HepG2 (cell line): ENCODE measurements around the gene CDKN1C. TPM values are rescaled to one million over a fixed set of nuclear protein-coding genes. Genes with fewer than 3 reads are reported as not detected.

ENCODE experiments used
- ATAC-seq: fragments of 200-7000 bp; cut with Tn5 transposase; 3 replicates; pipeline ENCODE4 v1.9.1; 2020; ENCODE audit warnings: mild to moderate bottlenecking, moderate library complexity
- BruUV-seq: library from RNA; stranded (reverse); fragments of 400-500 nt; replicated peaks from 2 replicates; lab custom pipeline; 2021; lab: Mats Ljungman, UMichigan
- CTCF ChIA-PET: fragments of 300-600 bp; formaldehyde crosslinking; extraction: SDS; loops from one replicate; lab custom pipeline; 2021; ENCODE audit warnings: low total read pairs, inconsistent platforms, low intra/inter-chr PET ratio; lab: Yijun Ruan, JAX
- POLR2A ChIA-PET: fragments of 350-600 bp; sonication (Branson Sonifier 250); formaldehyde crosslinking; loops from one replicate; lab custom pipeline; 2020; ENCODE audit warnings: antibody characterized with exemption, inconsistent platforms; lab: Yijun Ruan, JAX
- DNase-seq: peaks from one replicate; pipeline ENCODE4 v3.0.0-alpha.2; 2015; ENCODE audit warnings: low spot score
- FAIRE-seq: peaks from 3 replicates; lab custom pipeline; 2011; peaks lifted over from hg19 to GRCh38; lab: Jason Lieb, UNC
- H2AFZ ChIP-seq: one replicate; pipeline ENCODE4 v1.6.1; 2011; ENCODE audit warnings: low read length, inconsistent platforms
- H3K27ac ChIP-seq: fragments of 300-600 bp; 3 replicates; pipeline ENCODE4 v1.8.0; 2011; ENCODE audit warnings: mixed run types, mild to moderate bottlenecking, mixed read lengths, low read length, inconsistent platforms; ENCODE audit not compliant: insufficient read depth; ENCODE audit errors: extremely low read length
- H3K27me3 ChIP-seq, 2 experiments: fragments of 200-600 bp in 1 of 2; 2 replicates in 1 of 2; 3 replicates in 1 of 2; pipeline versions ENCODE4 v1.6.0 to v1.8.0; 2011; ENCODE audit warnings: low read length in 2 of 2, mild to moderate bottlenecking in 2 of 2, moderate library complexity in 2 of 2, inconsistent platforms in 1 of 2; ENCODE audit not compliant: insufficient read depth in 2 of 2, control insufficient read depth in 1 of 2
- H3K36me3 ChIP-seq, 2 experiments: fragments of 200-600 bp in 1 of 2; replicated peaks in 1 of 2; 2 replicates in 1 of 2; 3 replicates in 1 of 2; pipeline versions ENCODE4 v1.5.1 to v1.8.0; 2011; ENCODE audit warnings: low read length in 2 of 2, inconsistent platforms in 1 of 2; ENCODE audit not compliant: insufficient read depth in 2 of 2, control insufficient read depth in 1 of 2
- H3K4me1 ChIP-seq: 2 replicates; pipeline ENCODE4 v1.5.1; 2012; ENCODE audit warnings: low read length, inconsistent platforms; ENCODE audit not compliant: insufficient read depth
- H3K4me2 ChIP-seq: 2 replicates; pipeline ENCODE4 v1.6.0; 2011; ENCODE audit warnings: low read depth, low read length, inconsistent platforms
- H3K4me3 ChIP-seq, 3 experiments: fragments of 200-600 bp in 1 of 3; sonication (generic), shearing (Covaris generic) in 1 of 3; replicated peaks in 1 of 3; 2 replicates each; pipeline ENCODE4 v1.5.1; 2011 to 2016; ENCODE audit warnings: low read length in 3 of 3, inconsistent platforms in 2 of 3, low read depth in 2 of 3, mild to moderate bottlenecking in 2 of 3, control low read depth in 1 of 3, mixed read lengths in 1 of 3; ENCODE audit not compliant: insufficient read depth in 1 of 3
- H3K79me2 ChIP-seq: one replicate; pipeline ENCODE4 v1.6.1; 2011; ENCODE audit warnings: low read length, inconsistent platforms; ENCODE audit not compliant: insufficient read depth
- H3K9ac ChIP-seq: 2 replicates; pipeline ENCODE4 v1.6.0; 2011; ENCODE audit warnings: mild to moderate bottlenecking, low read depth, low read length, inconsistent platforms; ENCODE audit not compliant: insufficient read depth
- H3K9me3 ChIP-seq: 2 replicates; pipeline ENCODE4 v1.5.1; 2012; ENCODE audit warnings: mild to moderate bottlenecking, low read length
- H4K20me1 ChIP-seq: 2 replicates; pipeline ENCODE4 v1.6.0; 2011; ENCODE audit warnings: inconsistent platforms, mild to moderate bottlenecking, low read length, moderate library complexity; ENCODE audit not compliant: insufficient read depth
- AHDC1 ChIP-seq: sonication (generic); formaldehyde crosslinking; IDR thresholded peaks from 2 replicates; pipeline ENCODE4 v1.5.1; 2020; ENCODE audit warnings: mild to moderate bottlenecking, missing genetic modification reagents, borderline replicate concordance
- BCL3 ChIP-seq: sonication (generic); formaldehyde crosslinking; IDR thresholded peaks from 2 replicates; pipeline ENCODE4 v1.5.1; 2020; ENCODE audit warnings: mild to moderate bottlenecking, missing genetic modification reagents, moderate library complexity
- EEA1 ChIP-seq: sonication (generic); formaldehyde crosslinking; IDR thresholded peaks from 2 replicates; pipeline ENCODE4 v1.5.1; 2020; ENCODE audit warnings: mild to moderate bottlenecking, missing genetic modification reagents, borderline replicate concordance
- FOSL1 ChIP-seq: sonication (generic); formaldehyde crosslinking; IDR thresholded peaks from 2 replicates; pipeline ENCODE4 v1.9.0; 2021; ENCODE audit warnings: missing genetic modification reagents, borderline replicate concordance
- FOXM1 ChIP-seq: sonication (generic); formaldehyde crosslinking; IDR thresholded peaks from 2 replicates; pipeline ENCODE4 v1.5.0; 2020; ENCODE audit warnings: missing genetic modification reagents
- GATA4 ChIP-seq: sonication (generic); IDR thresholded peaks from 2 replicates; pipeline ENCODE4 v1.6.1; 2016; ENCODE audit warnings: antibody characterized with exemption, low read depth, borderline replicate concordance
- HINFP ChIP-seq: sonication (generic); formaldehyde crosslinking; IDR thresholded peaks from 2 replicates; pipeline ENCODE4 v1.4.0; 2020; ENCODE audit warnings: low read depth, mild to moderate bottlenecking, missing genetic modification reagents
- HNF4G ChIP-seq, 2 experiments: sonication (generic) in 1 of 2; formaldehyde crosslinking in 1 of 2; IDR thresholded peaks; 2 replicates each; pipeline versions ENCODE4 v1.4.0 to v1.6.1; 2011 to 2020; ENCODE audit warnings: borderline replicate concordance in 2 of 2, low read depth in 2 of 2, mild to moderate bottlenecking in 2 of 2, low read length in 1 of 2, missing genetic modification reagents in 1 of 2, moderate library complexity in 1 of 2
- KMT2A ChIP-seq: sonication (generic); formaldehyde crosslinking; IDR thresholded peaks from 2 replicates; pipeline ENCODE4 v1.4.0; 2020; ENCODE audit warnings: missing genetic modification reagents
- MYNN ChIP-seq: sonication (generic); formaldehyde crosslinking; IDR thresholded peaks from 2 replicates; pipeline ENCODE4 v1.4.0; 2020; ENCODE audit warnings: mild to moderate bottlenecking, low read depth, missing genetic modification reagents
- NKX3-1 ChIP-seq: sonication (generic); formaldehyde crosslinking; IDR thresholded peaks from 2 replicates; pipeline ENCODE4 v1.5.0; 2020; ENCODE audit warnings: missing genetic modification reagents
- SAP130 ChIP-seq: IDR thresholded peaks from 2 replicates; pipeline ENCODE4 v1.6.1; 2016; ENCODE audit warnings: low read depth
- SNRNP70 ChIP-seq: fragments of 200-400 bp; formaldehyde crosslinking; IDR thresholded peaks from 2 replicates; pipeline ENCODE4 v1.6.1; 2017; ENCODE audit warnings: mild to moderate bottlenecking, low read depth, low read length, moderate library complexity
- TBP ChIP-seq: sonication (generic); formaldehyde crosslinking; IDR thresholded peaks from 2 replicates; pipeline ENCODE4 v1.5.0; 2020; ENCODE audit warnings: missing genetic modification reagents
- YEATS2 ChIP-seq: sonication (generic); formaldehyde crosslinking; IDR thresholded peaks from 2 replicates; pipeline ENCODE4 v1.4.0; 2020; ENCODE audit warnings: missing genetic modification reagents, borderline replicate concordance
- ZNF24 ChIP-seq: fragments of 450-650 bp; IDR thresholded peaks from 2 replicates; pipeline ENCODE4 v1.6.1; 2017; ENCODE audit warnings: antibody characterized with exemption, mild to moderate bottlenecking
- ZNF761 ChIP-seq: sonication (generic); formaldehyde crosslinking; conservative IDR thresholded peaks from 2 replicates; pipeline ENCODE4 v1.4.0; 2020; ENCODE audit warnings: mild to moderate bottlenecking, missing genetic modification reagents
- ZSCAN29 ChIP-seq: sonication (generic); formaldehyde crosslinking; conservative IDR thresholded peaks from 2 replicates; pipeline ENCODE4 v1.4.0; 2020; ENCODE audit warnings: mild to moderate bottlenecking, missing genetic modification reagents
- WGBS: methylation state at CpG from one replicate; pipeline ENCODE4 v1.1.6; 2017; ENCODE audit warnings: low lambda C conversion rate; 5-methylcytosine and 5-hydroxymethylcytosine counted together
- in situ Hi-C: cut with HindIII; loops from 2 replicates; pipeline ENCODE4 v1.10.0; 2017; ENCODE audit warnings: low pct_unique_long_range_greater_than_20kb; ENCODE audit not compliant: extremely low pct_ligation_motif_present
- intact Hi-C: fragments of 100-400 bp; cut with micrococcal nuclease; formaldehyde crosslinking; loops from one replicate; pipeline ENCODE4 v1.10.0; 2022; ENCODE audit not compliant: unreplicated experiment
- polyA plus RNA-seq, 8 experiments: library from polyadenylated mRNA; depleted of rRNA in 3 of 8; stranded (reverse) in 7 of 8; unstranded in 1 of 8; fragments of >200 nt; fragmentation: Illumina TruSeq in 4 of 8; extraction: Trizol in 4 of 8; gene quantifications; 2 replicates each; pipeline versions ENCODE4 v1.2.1 to v1.2.3, GENCODE V29; 2011 to 2016; ENCODE audit warnings: low read depth in 4 of 8, missing spikeins in 1 of 8, mixed read lengths in 1 of 8; ENCODE audit not compliant: insufficient read depth in 1 of 8
- total RNA-seq, 5 experiments: library from RNA; depleted of rRNA; stranded (reverse); fragments of >200 nt; fragmentation: Illumina TruSeq; extraction: Trizol; gene quantifications; 2 replicates each; pipeline ENCODE4 v1.2.3, GENCODE V29; 2016; ENCODE audit warnings: low read depth in 1 of 5

The CDKN1C gene
- total and polyA plus RNA-seq, 2 of the 13 experiments (the other 11 are each of a cell fraction or from before 2014, with no cell fraction given): not detected

- CTCF ChIA-PET: no interaction called here
- intact Hi-C loops: no loop called here
- no peak for DNase-seq
- TF ChIP-seq YEATS2 (CRISPR knock-in tag) (no peak), FOSL1 (CRISPR knock-in tag) (no peak), ZNF761 (CRISPR knock-in tag) (no peak), BCL3 (CRISPR knock-in tag) (no peak), HNF4G (IDR thresholded peaks at IDR 0.05; ENCODE audit: borderline replicate concordance, low read depth, low read length) (no peak), HNF4G (CRISPR knock-in tag; IDR thresholded peaks at IDR 0.05; ENCODE audit: borderline replicate concordance, low read depth) (no peak), AHDC1 (CRISPR knock-in tag) (no peak), TBP (CRISPR knock-in tag) (no peak), HINFP (CRISPR knock-in tag) (no peak), SNRNP70 (no peak), ZNF24 (no peak), SAP130 (CRISPR knock-in tag) (no peak), GATA4 (no peak), ZSCAN29 (CRISPR knock-in tag) (no peak), KMT2A (CRISPR knock-in tag) (no peak), NKX3-1 (CRISPR knock-in tag) (no peak), EEA1 (CRISPR knock-in tag) (no peak), MYNN (no peak), FOXM1 (no peak)
Measured at GRCh38 chr11:2863276-2863618, 22.3 kb downstream of the CDKN1C start.

More at GRCh38 chr11:2863276-2863618, 22.3 kb downstream of the CDKN1C start:
- no TSS peak for BruUV-seq
- H3K9ac ChIP-seq: no peak overlapping the region
- WGBS: 67% methylated on average over 10 of the region's 13 CpGs
- no peak for ATAC-seq
- H3K4me2 ChIP-seq: no peak overlapping the region
- H3K27me3 ChIP-seq: peaks cover 8 to 42% of the 10 kb centered on the region in 2 experiments; a peak in 4 of 5 replicates
- H2AFZ ChIP-seq: no peak overlapping the region
- H3K4me1 ChIP-seq: peaks cover 16% of the 10 kb centered on the region
- H3K9me3 ChIP-seq: no peaks in the 10 kb centered on the region
- POLR2A ChIA-PET: no interaction called here
- no peak for FAIRE-seq
- H4K20me1 ChIP-seq: 0 out of 2 replicates have a peak, but pooled peaks cover 4% of the 10 kb centered on the region
- in situ Hi-C loops: no loop called here
- H3K36me3 ChIP-seq: no peaks in the 10 kb centered on the region
- no peak overlapping the region for H3K27ac ChIP-seq
- no peak overlapping the region for H3K4me3 ChIP-seq
- H3K79me2 ChIP-seq: no peaks in the 10 kb centered on the region
